NCI-H345 treated with DMSO at 0.1 percent for 48 hours (cell line): ENCODE measurements around the gene TCEAL7.

Experiments used
- DNase-seq: peaks from one replicate; lab custom pipeline; 2025; ENCODE audit not compliant: unreplicated experiment; lab: John Stamatoyannopoulos, UW

The TCEAL7 gene

DNA sequence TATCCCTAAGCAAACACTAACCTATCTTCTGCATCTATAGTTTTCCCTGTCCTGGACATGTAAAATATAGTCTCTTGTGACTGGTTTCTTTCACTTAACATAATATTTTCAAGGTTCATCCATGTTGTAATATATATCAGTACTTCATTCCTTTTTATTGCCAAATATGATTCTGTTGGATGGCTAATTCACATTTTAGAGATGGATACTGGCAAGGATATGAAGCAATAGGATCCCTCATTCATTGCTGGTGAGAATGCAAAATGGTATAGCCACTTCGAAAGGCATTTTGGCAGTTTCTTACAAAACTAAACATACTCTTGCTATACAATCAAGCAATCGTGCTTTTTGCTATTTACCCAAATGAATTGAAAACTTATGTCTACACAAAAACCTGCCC is 33.0 kb downstream of the TCEAL7 start:
- no peak for DNase-seq

- DNase-seq, result no peak
These were observed 37.5 kb downstream of the TCEAL7 start for GRCh38 chrX:103367502-103367901.

- no peak for DNase-seq
These were observed 39.4 kb downstream of the TCEAL7 start for GRCh38 chrX:103369479-103369878.

DNA sequence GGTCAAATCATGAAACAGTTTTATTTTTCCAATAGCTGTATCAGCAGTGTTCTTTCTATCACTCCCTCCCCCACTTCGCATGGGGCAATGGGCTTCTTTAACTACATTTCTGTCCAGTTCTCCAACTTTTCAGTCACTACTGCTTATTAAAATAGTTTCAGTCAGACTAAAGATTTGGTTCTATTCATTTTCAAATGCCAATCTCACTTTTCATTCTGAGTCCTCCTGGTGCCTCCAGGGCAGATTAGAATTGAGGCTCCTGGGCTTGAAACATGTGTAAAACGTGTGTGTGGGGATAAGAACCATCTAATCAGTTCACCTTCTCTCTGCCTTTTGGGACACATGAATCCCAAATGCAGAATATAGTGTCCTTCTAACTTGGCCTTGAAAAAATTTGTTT is 42.8 kb downstream of the TCEAL7 start:
- no peak for DNase-seq

DNA sequence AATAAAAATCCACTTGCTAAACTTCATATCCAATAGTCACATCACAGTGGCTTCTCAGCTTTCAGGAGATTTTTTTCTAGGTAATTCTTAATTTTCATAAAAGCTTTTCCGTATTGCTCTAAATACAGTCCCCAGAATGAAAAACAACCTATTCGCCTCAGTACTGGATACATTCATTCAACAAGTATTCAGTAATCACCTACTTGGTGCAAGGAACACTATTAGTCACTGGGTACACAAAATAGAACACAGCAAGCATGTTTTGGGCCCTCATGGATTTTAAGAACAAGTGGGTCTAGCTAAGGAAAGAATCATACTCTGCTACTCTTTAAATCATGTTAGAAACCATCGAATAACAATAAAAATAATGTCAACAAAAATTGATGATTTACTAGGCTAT is 43.5 kb downstream of the TCEAL7 start:
- DNase-seq, result no peak

DNA sequence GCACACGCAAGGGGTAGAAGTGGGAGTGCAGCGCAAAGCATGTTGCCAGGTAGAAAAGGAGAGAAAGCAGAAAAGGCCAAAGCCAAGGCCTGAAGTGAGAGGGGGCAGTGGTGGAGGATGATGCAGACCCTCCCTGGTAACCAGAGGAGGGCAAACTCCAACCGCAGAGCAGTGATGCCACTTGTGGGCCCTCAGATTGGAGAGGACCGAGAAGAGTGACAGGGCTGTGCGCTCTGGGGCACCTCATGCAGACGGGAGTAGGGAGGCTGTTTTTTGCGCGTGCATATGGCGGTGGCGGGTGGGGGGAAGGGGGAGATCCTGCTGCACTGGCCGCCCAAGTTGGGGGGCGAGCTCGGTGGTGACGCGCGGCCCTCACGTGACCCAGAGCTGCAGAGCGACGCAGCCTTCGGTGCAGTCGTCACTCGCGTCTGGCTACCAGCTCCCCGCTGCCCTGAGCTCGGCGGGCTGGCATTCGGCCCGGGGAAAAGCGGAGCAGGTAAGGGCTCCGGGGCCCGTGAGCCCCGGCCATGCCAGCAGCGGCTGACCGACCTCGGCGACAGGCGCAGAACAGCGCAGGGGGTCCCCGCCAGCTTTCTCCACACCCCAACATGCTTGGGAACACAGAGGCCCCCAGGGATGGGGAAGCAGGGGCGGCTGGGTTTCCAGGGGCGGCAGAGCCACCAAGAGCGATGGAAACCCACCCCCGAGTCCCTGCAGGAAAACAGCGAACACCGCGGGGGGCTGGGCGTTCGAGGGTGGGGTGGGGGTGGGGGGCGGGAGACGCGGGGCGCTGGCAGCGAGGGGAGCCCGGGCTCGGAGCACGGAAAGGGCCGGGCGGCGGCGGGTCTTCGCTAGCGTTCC is 46.3 kb downstream of the TCEAL7 start, which contains the start of gene BEX3:
Gene BEX3, plus strand, starts transcription at position 421 of the 861 bp plus-strand sequence. CDS start 984 bp downstream, outside the sequence.
- DNase-seq, result peak; percentile 19

DNA sequence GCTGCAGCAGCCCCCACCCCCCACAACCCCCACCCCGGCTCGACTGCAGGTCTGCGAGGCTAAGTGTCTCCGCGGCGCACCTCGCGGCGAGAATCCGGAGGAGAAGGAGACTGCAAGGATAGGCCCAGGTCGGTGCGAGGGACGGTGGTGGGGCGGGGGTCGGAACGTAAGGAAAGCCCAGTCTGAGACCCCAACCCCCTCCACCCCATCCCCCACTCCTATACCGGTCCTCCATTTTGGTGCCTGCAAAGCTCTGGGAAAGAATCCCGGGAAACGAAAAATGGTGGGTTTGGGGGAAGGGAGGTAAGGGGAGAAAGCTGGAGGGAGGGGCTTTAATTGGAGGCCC is 46.9 kb downstream of the TCEAL7 start:
- no peak for DNase-seq

DNA sequence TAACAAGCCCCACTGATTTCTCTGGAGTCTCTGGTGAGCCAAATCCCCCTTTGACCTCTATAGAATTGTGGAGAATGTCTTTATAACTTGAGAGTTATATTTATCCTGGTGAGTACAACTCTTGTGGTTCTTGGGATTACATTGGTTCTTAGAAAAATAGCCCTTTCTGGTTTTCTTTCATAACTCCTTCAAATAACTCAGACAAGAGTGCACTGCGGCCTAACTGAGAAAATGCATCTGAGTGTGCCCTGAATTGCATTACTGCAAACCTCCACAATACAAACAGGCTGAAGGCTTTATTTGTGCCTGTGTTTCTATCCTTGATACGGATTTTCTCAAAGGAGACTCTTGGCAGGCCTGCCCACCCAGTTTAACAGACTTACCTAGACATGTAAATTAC is 49.0 kb downstream of the TCEAL7 start:
- no peak for DNase-seq
